Liver (tissue), 9 donors: ENCODE results near the gene ST3GAL4. TPM values are rescaled to one million over a fixed set of nuclear protein-coding genes. Genes with fewer than 3 reads are reported as not detected.

Experiments
- DNase-seq: peaks from one replicate; pipeline ENCODE4 v3.0.0-alpha.2; 2017; ENCODE audit warnings: low spot score
- H3K27ac ChIP-seq, 2 donors: one replicate each; pipeline ENCODE4 v1.7.0; 2013; ENCODE audit warnings: inconsistent platforms in 2 of 2, low read length in 2 of 2, control low read depth in 1 of 2, low read depth in 1 of 2, mild to moderate bottlenecking in 1 of 2
- H3K27me3 ChIP-seq, 4 donors: one replicate each; pipeline versions ENCODE4 v1.6.1 to v1.7.0; 2013; ENCODE audit warnings: low read length in 3 of 4, inconsistent platforms in 1 of 4, mild to moderate bottlenecking in 1 of 4, moderate library complexity in 1 of 4; ENCODE audit not compliant: control insufficient read depth in 4 of 4, insufficient read depth in 4 of 4
- H3K36me3 ChIP-seq, 4 donors: one replicate each; pipeline versions ENCODE4 v1.6.1 to v1.7.0; 2013; ENCODE audit warnings: low read length in 3 of 4, mild to moderate bottlenecking in 3 of 4, low read depth in 1 of 4, moderate library complexity in 1 of 4; ENCODE audit not compliant: control insufficient read depth in 4 of 4, insufficient read depth in 3 of 4
- H3K4me1 ChIP-seq, 4 donors: one replicate each; pipeline versions ENCODE4 v1.6.1 to v1.7.0; 2013; ENCODE audit warnings: low read length in 3 of 4, mild to moderate bottlenecking in 3 of 4, moderate library complexity in 1 of 4; ENCODE audit not compliant: control insufficient read depth in 4 of 4, insufficient read depth in 4 of 4
- H3K4me3 ChIP-seq, 3 donors: one replicate each; pipeline versions ENCODE4 v1.6.1 to v1.7.0; 2013; ENCODE audit warnings: low read length in 3 of 3, control low read depth in 1 of 3, low read depth in 1 of 3, mild to moderate bottlenecking in 1 of 3
- H3K9ac ChIP-seq, 2 donors: one replicate each; pipeline ENCODE4 v1.7.0; 2013; ENCODE audit warnings: low read length in 2 of 2, mild to moderate bottlenecking in 2 of 2, moderate library complexity in 2 of 2, control low read depth in 1 of 2, low read depth in 1 of 2
- H3K9me3 ChIP-seq, 4 donors: one replicate each; pipeline versions ENCODE4 v1.6.1 to v1.7.0; 2013; ENCODE audit warnings: low read length in 3 of 4; ENCODE audit not compliant: control insufficient read depth in 4 of 4
- EGR1 ChIP-seq, 2 donors: IDR thresholded peaks; 2 replicates each; pipeline ENCODE4 v1.6.1; 2016 to 2018; ENCODE audit warnings: antibody characterized with exemption in 2 of 2, low read depth in 2 of 2
- FOXA1 ChIP-seq: IDR thresholded peaks from 2 replicates; pipeline ENCODE4 v1.6.1; 2016; ENCODE audit warnings: antibody characterized with exemption
- GABPA ChIP-seq, 2 donors: IDR thresholded peaks in 1 of 2; conservative IDR thresholded peaks in 1 of 2; 2 replicates each; pipeline ENCODE4 v1.6.1; 2016; ENCODE audit warnings: antibody characterized with exemption in 2 of 2, mild to moderate bottlenecking in 1 of 2, moderate library complexity in 1 of 2
- HNF4A ChIP-seq, 2 donors: conservative IDR thresholded peaks; 2 replicates each; pipeline ENCODE4 v1.6.1; 2016; ENCODE audit warnings: antibody characterized with exemption in 2 of 2, mild to moderate bottlenecking in 2 of 2
- HNF4G ChIP-seq: IDR thresholded peaks from 2 replicates; pipeline ENCODE4 v1.6.1; 2016; ENCODE audit warnings: antibody characterized with exemption
- MAX ChIP-seq: IDR thresholded peaks from 2 replicates; pipeline ENCODE4 v1.6.1; 2016; ENCODE audit warnings: antibody characterized with exemption
- NR2F2 ChIP-seq: IDR thresholded peaks from 2 replicates; pipeline ENCODE4 v1.6.1; 2016; ENCODE audit warnings: antibody characterized with exemption
- RAD21 ChIP-seq, 2 donors: IDR thresholded peaks; 2 replicates each; pipeline ENCODE4 v1.6.1; 2016; ENCODE audit warnings: antibody characterized with exemption in 2 of 2, mild to moderate bottlenecking in 2 of 2
- REST ChIP-seq: IDR thresholded peaks from 2 replicates; pipeline ENCODE4 v1.6.1; 2016; ENCODE audit warnings: antibody characterized with exemption, mild to moderate bottlenecking
- RXRA ChIP-seq, 2 donors: IDR thresholded peaks; 2 replicates each; pipeline ENCODE4 v1.6.1; 2017 to 2018; ENCODE audit warnings: antibody characterized with exemption in 2 of 2, mild to moderate bottlenecking in 1 of 2
- SP1 ChIP-seq: IDR thresholded peaks from 2 replicates; pipeline ENCODE4 v1.6.1; 2018; ENCODE audit warnings: antibody characterized with exemption, mild to moderate bottlenecking
- TAF1 ChIP-seq: conservative IDR thresholded peaks from 2 replicates; pipeline ENCODE4 v1.6.1; 2016; ENCODE audit warnings: antibody characterized with exemption, mild to moderate bottlenecking
- YY1 ChIP-seq: IDR thresholded peaks from 2 replicates; pipeline ENCODE4 v1.6.1; 2016; ENCODE audit warnings: antibody characterized with exemption, mild to moderate bottlenecking
- WGBS: extraction: QIAGEN DNeasy Blood & Tissue Kit; methylation state at CpG from one replicate; pipeline ENCODE4 v1.1.7; 2013; 5-methylcytosine and 5-hydroxymethylcytosine counted together
- polyA plus RNA-seq, 2 donors: library from polyadenylated mRNA; stranded (reverse) in 1 of 2; unstranded in 1 of 2; fragments of 200-250 nt in 1 of 2; fragments of >200 nt in 1 of 2; fragmentation: Nextera tagmentation in 1 of 2; extraction: Ambion mirVana in 1 of 2; gene quantifications; one replicate each; pipeline versions ENCODE4 v1.2.1 to v1.2.3, GENCODE V29; 2013 to 2015
- total RNA-seq, 2 donors: library from RNA; depleted of rRNA; stranded (reverse); fragments of >200 nt; gene quantifications; one replicate each; pipeline ENCODE4 v1.2.3, GENCODE V29; 2014
- TF ChIP-seq, protein P1 (sequence below): IDR thresholded peaks from 2 replicates; pipeline ENCODE4 v1.6.1; 2016; ENCODE audit warnings: antibody characterized with exemption
- donor health status: healthy.
- donor health status: healthy.
- donor health status: healthy.
- donor health status: healthy.
- donor health status: healthy.

ST3GAL4 gene
- total and polyA plus RNA-seq, 4 donors: 4.5 to 18.4 (median 10.6) TPM

- DNase-seq: no peak
Measured at GRCh38 chr11:126420698-126421256, 65.3 kb downstream of the ST3GAL4 start.

DNA sequence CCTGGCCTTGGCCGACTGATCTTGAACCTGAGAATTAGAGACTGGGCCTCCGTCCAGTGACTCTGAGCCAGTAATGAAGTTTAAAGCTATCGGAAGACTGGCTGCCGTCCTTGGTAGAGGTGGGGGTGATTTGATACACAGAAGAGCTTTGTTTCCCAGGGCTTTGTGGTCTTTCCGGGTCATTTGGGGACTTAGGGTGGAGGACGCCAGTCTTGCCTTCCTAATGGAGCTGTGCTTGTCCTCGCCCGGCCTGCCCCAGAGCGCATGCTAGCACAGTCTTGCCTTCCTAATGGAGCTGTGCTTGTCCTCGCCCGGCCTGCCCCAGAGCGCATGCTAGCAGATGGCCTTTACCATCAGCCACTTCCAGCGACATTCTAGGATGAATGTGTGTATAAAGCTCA, 65.8 kb downstream of the ST3GAL4 start:
- Histone ChIP-seq H3K4me3 (no peak overlapping the region), H3K27me3 (no peaks in the 10 kb centered on the region), H3K36me3 (no peaks in the 10 kb centered on the region), H3K9me3 (no peaks in the 10 kb centered on the region), H3K27ac (peak overlapping the region; percentile 22 to 57), H3K9ac (no peak overlapping the region), H3K4me1 (no peaks in the 10 kb centered on the region)
- no peak for DNase-seq
- WGBS: 83% methylated on average over 13 of the region's 13 CpGs
- TF ChIP-seq NR2F2: peak; percentile 80
- no peak for TF ChIP-seq RXRA (IDR thresholded peaks at IDR 0.05)

More at GRCh38 chr11:126420698-126421256, 65.3 kb downstream of the ST3GAL4 start:
- Histone ChIP-seq H3K27ac (peak overlapping the region; percentile 22 to 57), H3K36me3 (no peaks in the 10 kb centered on the region), H3K4me1 (peaks cover 0 to 3% (median 0%) of the 10 kb centered on the region in 4 donors), H3K4me3 (no peak overlapping the region), H3K9me3 (no peaks in the 10 kb centered on the region), H3K27me3 (no peaks in the 10 kb centered on the region), H3K9ac (no peak overlapping the region)
- WGBS: 69% methylated on average over 6 of the region's 6 CpGs
- TF ChIP-seq MAX (no peak), SP1 (no peak), REST (no peak), EGR1 (IDR thresholded peaks at IDR 0.05; ENCODE audit: low read depth in 2 of 2) (no peak), FOXA1 (no peak), YY1 (no peak), RAD21 (IDR thresholded peaks at IDR 0.05) (no peak), HNF4A (conservative IDR thresholded peaks at IDR 0.05) (no peak), HNF4G (no peak), TAF1 (no peak), RXRA (IDR thresholded peaks at IDR 0.05) (no peak)
- TF ChIP-seq, protein P1, sequence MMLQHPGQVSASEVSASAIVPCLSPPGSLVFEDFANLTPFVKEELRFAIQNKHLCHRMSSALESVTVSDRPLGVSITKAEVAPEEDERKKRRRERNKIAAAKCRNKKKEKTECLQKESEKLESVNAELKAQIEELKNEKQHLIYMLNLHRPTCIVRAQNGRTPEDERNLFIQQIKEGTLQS: no peak

DNA sequence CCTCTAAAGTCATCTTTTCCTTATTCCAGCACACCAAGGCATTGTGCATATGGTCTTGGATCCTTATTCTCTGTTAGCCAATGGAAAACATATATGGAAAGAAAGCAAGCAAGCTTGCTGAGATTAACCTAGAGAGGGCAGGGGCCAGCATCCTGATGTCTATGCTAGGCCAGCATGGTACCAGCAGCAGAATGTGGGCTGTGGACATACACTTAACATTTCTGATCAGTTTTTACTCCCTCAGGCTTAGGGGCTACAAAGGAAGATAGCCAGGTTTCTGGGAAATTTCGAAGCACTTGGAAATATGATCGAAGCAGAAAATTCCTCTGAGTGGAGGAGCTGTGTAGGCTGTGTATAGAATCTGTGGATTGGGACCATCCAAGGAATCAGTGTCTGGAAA, 67.0 kb downstream of the ST3GAL4 start:
- DNase-seq: no peak
- no peaks in the 10 kb centered on the region for H3K9me3 ChIP-seq
- no peak overlapping the region for H3K4me3 ChIP-seq
- H3K4me1 ChIP-seq: no peaks in the 10 kb centered on the region
- TF ChIP-seq GABPA (IDR thresholded peaks at IDR 0.05 in 1 of 2, conservative IDR thresholded peaks at IDR 0.05 in 1 of 2) (no peak), REST (no peak), RAD21 (IDR thresholded peaks at IDR 0.05) (no peak)
- TF ChIP-seq, protein P1: no peak
- 93% methylated on average over 2 of the region's 2 CpGs for WGBS
- H3K27me3 ChIP-seq: no peaks in the 10 kb centered on the region
- no peak overlapping the region for H3K27ac ChIP-seq
- no peaks in the 10 kb centered on the region for H3K36me3 ChIP-seq
- H3K9ac ChIP-seq: no peak overlapping the region
